Natural killer cell (primary cell): ENCODE results near the gene PKHD1. TPM values are rescaled to one million over a fixed set of nuclear protein-coding genes. Genes with fewer than 3 reads are reported as not detected.

Experiments
- ATAC-seq, 3 donors: fragments of 150-1000 bp in 2 of 3; fragments of 200-7000 bp in 1 of 3; cut with Tn5 transposase; 1 replicate in 1 of 3; 2 replicates in 2 of 3; pipeline ENCODE4 v1.10.0; 2021; ENCODE audit warnings: mild to moderate bottlenecking in 2 of 3, moderate library complexity in 2 of 3
- DNase-seq, 2 donors: peaks; one replicate each; pipeline versions ENCODE4 v3.0.0 to v3.0.0-alpha.2; 2013 to 2021; ENCODE audit warnings: mixed read lengths in 1 of 2
- H3K27ac ChIP-seq: one replicate; pipeline ENCODE4 v1.5.1; 2013; ENCODE audit warnings: mild to moderate bottlenecking, low read length
- H3K27me3 ChIP-seq: one replicate; pipeline ENCODE4 v1.6.1; 2013; ENCODE audit warnings: low read length; ENCODE audit not compliant: control insufficient read depth, insufficient read depth
- H3K36me3 ChIP-seq: one replicate; pipeline ENCODE4 v1.6.1; 2013; ENCODE audit warnings: low read length; ENCODE audit not compliant: control insufficient read depth, insufficient read depth
- H3K4me1 ChIP-seq: one replicate; pipeline ENCODE4 v1.6.1; 2013; ENCODE audit warnings: low read length; ENCODE audit not compliant: control insufficient read depth, insufficient read depth
- H3K4me3 ChIP-seq: one replicate; pipeline ENCODE4 v1.5.1; 2013; ENCODE audit warnings: low read length
- H3K9me3 ChIP-seq: one replicate; pipeline ENCODE4 v1.6.1; 2013; ENCODE audit warnings: low read length; ENCODE audit not compliant: control insufficient read depth, insufficient read depth
- H3K27ac Mint-ChIP-seq, 2 donors: one replicate each; pipeline ENCODE4 v1.8.0; 2022; ENCODE audit warnings: mild to moderate bottlenecking in 2 of 2, mixed read lengths in 2 of 2, moderate library complexity in 1 of 2
- H3K27me3 Mint-ChIP-seq, 2 donors: one replicate each; pipeline ENCODE4 v1.8.0; 2022; ENCODE audit warnings: low read depth in 2 of 2, mixed read lengths in 2 of 2
- H3K36me3 Mint-ChIP-seq: one replicate; pipeline ENCODE4 v1.8.0; 2022; ENCODE audit warnings: mixed read lengths
- H3K4me1 Mint-ChIP-seq, 2 donors: one replicate each; pipeline ENCODE4 v1.8.0; 2022; ENCODE audit warnings: mixed read lengths in 2 of 2
- H3K4me3 Mint-ChIP-seq: one replicate; pipeline ENCODE4 v1.8.0; 2022; ENCODE audit warnings: mild to moderate bottlenecking, moderate library complexity, mixed read lengths
- H3K9me3 Mint-ChIP-seq, 2 donors: one replicate each; pipeline ENCODE4 v1.8.0; 2022; ENCODE audit warnings: mixed read lengths in 2 of 2
- CTCF ChIP-seq: fragments of 200-600 bp; IDR thresholded peaks from one replicate; pipeline ENCODE4 v1.8.0; 2022; ENCODE audit warnings: antibody characterized with exemption
- WGBS: methylation state at CpG from one replicate; pipeline ENCODE4 v1.1.7; 2013; ENCODE audit warnings: missing lambda C conversion rate; ENCODE audit not compliant: insufficient coverage; 5-methylcytosine and 5-hydroxymethylcytosine counted together
- intact Hi-C: fragments of 100-400 bp; cut with micrococcal nuclease; formaldehyde crosslinking; loops from one replicate; pipeline ENCODE4 v1.14.2; 2022
- total RNA-seq, 4 donors: library from RNA; stranded (reverse); fragments of 120-200 nt in 1 of 4; gene quantifications; one replicate each; pipeline versions ENCODE4 v1.2.3 to v1.2.4, GENCODE V29; 2013 to 2022

The PKHD1 gene
- total RNA-seq, 3 donors from 2014 or later (not counting 1 experiment from before 2014, with no cell fraction given), result not detected

- Histone ChIP-seq H3K4me1 (no peaks in the 10 kb centered on the region), H3K9me3 (no peaks in the 10 kb centered on the region), H3K4me3 (no peak overlapping the region), H3K27ac (no peak overlapping the region), H3K27me3 (peaks cover 3% of the 10 kb centered on the region), H3K36me3 (no peaks in the 10 kb centered on the region)
- H3K36me3 Mint-ChIP-seq, result no peaks in the 10 kb centered on the region
- intact Hi-C loops, result no loop called here
- peaks cover 0 to 2% of the 10 kb centered on the region in 2 donors for H3K9me3 Mint-ChIP-seq
- H3K27me3 Mint-ChIP-seq, result peaks cover 5 to 7% of the 10 kb centered on the region in 2 donors
- ATAC-seq (no peak), DNase-seq (no peak)
- H3K27ac Mint-ChIP-seq, result no peak overlapping the region
- no peak for TF ChIP-seq CTCF
- WGBS, result 71% methylated on average over 1 of the region's 1 CpG
- no peaks in the 10 kb centered on the region for H3K4me1 Mint-ChIP-seq
- H3K4me3 Mint-ChIP-seq, result no peak overlapping the region
These were observed 221.4 kb downstream of the PKHD1 start for GRCh38 chr6:51865996-51866395.

- peaks cover 5 to 7% of the 10 kb centered on the region in 2 donors for H3K27me3 Mint-ChIP-seq
- no peak for TF ChIP-seq CTCF
- H3K36me3 ChIP-seq, result no peaks in the 10 kb centered on the region
- H3K4me1 Mint-ChIP-seq, result no peaks in the 10 kb centered on the region
- no peaks in the 10 kb centered on the region for H3K36me3 Mint-ChIP-seq
- H3K27ac ChIP-seq, result no peak overlapping the region
- H3K9me3 Mint-ChIP-seq, result peaks cover 0 to 2% of the 10 kb centered on the region in 2 donors
- H3K9me3 ChIP-seq, result no peaks in the 10 kb centered on the region
- 73% methylated on average over 2 of the region's 2 CpGs for WGBS
- no peak overlapping the region for H3K27ac Mint-ChIP-seq
- H3K4me1 ChIP-seq, result no peaks in the 10 kb centered on the region
- intact Hi-C loops, result no loop called here
- no peak for DNase-seq
- peaks cover 3% of the 10 kb centered on the region for H3K27me3 ChIP-seq
- no peak overlapping the region for H3K4me3 ChIP-seq
- no peak overlapping the region for H3K4me3 Mint-ChIP-seq
- ATAC-seq, result no peak
These were observed 222.2 kb downstream of the PKHD1 start for GRCh38 chr6:51865176-51865575.

GRCh38 chr6:51857134-51857533 is 230.3 kb downstream of the PKHD1 start:
- Mint-ChIP-seq H3K27ac (no peak overlapping the region), H3K36me3 (no peaks in the 10 kb centered on the region), H3K4me3 (no peak overlapping the region), H3K9me3 (no peaks in the 10 kb centered on the region), H3K27me3 (no peaks in the 10 kb centered on the region), H3K4me1 (no peaks in the 10 kb centered on the region)
- no peak overlapping the region for H3K4me3 ChIP-seq
- 85% methylated on average over 2 of the region's 2 CpGs for WGBS
- H3K4me1 ChIP-seq, result no peaks in the 10 kb centered on the region
- no peaks in the 10 kb centered on the region for H3K27me3 ChIP-seq
- H3K9me3 ChIP-seq, result no peaks in the 10 kb centered on the region
- no peak for TF ChIP-seq CTCF
- H3K36me3 ChIP-seq, result no peaks in the 10 kb centered on the region
- ATAC-seq, result no peak
- intact Hi-C loops, result loop anchor here (5.0 to 10.0 kb wide), 2 partner anchors 168 to 405 kb away; no protein-coding TSS in a partner anchor
- DNase-seq, result no peak
- no peak overlapping the region for H3K27ac ChIP-seq

- Mint-ChIP-seq H3K27me3 (no peaks in the 10 kb centered on the region), H3K4me3 (no peak overlapping the region), H3K9me3 (no peaks in the 10 kb centered on the region), H3K27ac (no peak overlapping the region), H3K4me1 (no peaks in the 10 kb centered on the region), H3K36me3 (no peaks in the 10 kb centered on the region)
- Histone ChIP-seq H3K27me3 (no peaks in the 10 kb centered on the region), H3K9me3 (no peaks in the 10 kb centered on the region), H3K27ac (no peak overlapping the region), H3K36me3 (no peaks in the 10 kb centered on the region), H3K4me3 (no peak overlapping the region), H3K4me1 (no peaks in the 10 kb centered on the region)
- TF ChIP-seq CTCF, result no peak
- ATAC-seq (no peak), DNase-seq (no peak)
- intact Hi-C loops, result loop anchor here (5.0 to 10.0 kb wide), 2 partner anchors 168 to 406 kb away; no protein-coding TSS in a partner anchor
These were observed 230.9 kb downstream of the PKHD1 start for GRCh38 chr6:51856508-51856907.
